HepG2 (cell line): Measurements from ENCODE around the gene AJUBA. TPM values are rescaled to one million over a fixed set of nuclear protein-coding genes. Genes with fewer than 3 reads are reported as not detected.

Experiments used
- GTF3A ChIP-seq: sonication (generic); formaldehyde crosslinking; conservative IDR thresholded peaks from 2 replicates; pipeline ENCODE4 v1.4.0; 2020; ENCODE audit warnings: mild to moderate bottlenecking, missing genetic modification reagents
- NFATC3 ChIP-seq: sonication (generic); formaldehyde crosslinking; IDR thresholded peaks from 2 replicates; pipeline ENCODE4 v1.5.1; 2020; ENCODE audit warnings: mild to moderate bottlenecking, missing genetic modification reagents
- ZNF101 ChIP-seq: sonication (generic); formaldehyde crosslinking; IDR thresholded peaks from 2 replicates; pipeline ENCODE4 v1.4.0; 2020; ENCODE audit warnings: mild to moderate bottlenecking, low read depth, missing genetic modification reagents, borderline replicate concordance
- ZNF205 ChIP-seq: IDR thresholded peaks from 2 replicates; pipeline ENCODE4 v1.6.1; 2018; ENCODE audit warnings: missing biosample characterization, missing genetic modification reagents
- ZNF253 ChIP-seq: sonication (generic); formaldehyde crosslinking; IDR thresholded peaks from 2 replicates; pipeline ENCODE4 v1.8.0; 2022; ENCODE audit warnings: mild to moderate bottlenecking, missing genetic modification reagents, borderline replicate concordance
- ZNF333 ChIP-seq: sonication (generic); formaldehyde crosslinking; IDR thresholded peaks from 2 replicates; pipeline ENCODE4 v1.4.0; 2020; ENCODE audit warnings: mild to moderate bottlenecking, missing genetic modification reagents, borderline replicate concordance
- ZNF354B ChIP-seq: sonication (generic); formaldehyde crosslinking; IDR thresholded peaks from 2 replicates; pipeline ENCODE4 v1.8.0; 2022; ENCODE audit warnings: mild to moderate bottlenecking, missing genetic modification reagents
- ZNF670 ChIP-seq: sonication (generic); formaldehyde crosslinking; IDR thresholded peaks from 2 replicates; pipeline ENCODE4 v1.8.0; 2022; ENCODE audit warnings: mild to moderate bottlenecking, missing genetic modification reagents, borderline replicate concordance
- polyA plus RNA-seq, 8 experiments: library from polyadenylated mRNA; depleted of rRNA in 3 of 8; stranded (reverse) in 7 of 8; unstranded in 1 of 8; fragments of >200 nt; fragmentation: Illumina TruSeq in 4 of 8; extraction: Trizol in 4 of 8; gene quantifications; 2 replicates each; pipeline versions ENCODE4 v1.2.1 to v1.2.3, GENCODE V29; 2011 to 2016; ENCODE audit warnings: low read depth in 4 of 8, missing spikeins in 1 of 8, mixed read lengths in 1 of 8; ENCODE audit not compliant: insufficient read depth in 1 of 8
- total RNA-seq, 5 experiments: library from RNA; depleted of rRNA; stranded (reverse); fragments of >200 nt; fragmentation: Illumina TruSeq; extraction: Trizol; gene quantifications; 2 replicates each; pipeline ENCODE4 v1.2.3, GENCODE V29; 2016; ENCODE audit warnings: low read depth in 1 of 5
- TF ChIP-seq, protein P1 (sequence below), 2 experiments: IDR thresholded peaks; 2 replicates each; pipeline ENCODE4 v1.6.1; 2011 to 2012; ENCODE audit warnings: low read length in 2 of 2, borderline replicate concordance in 1 of 2, low read depth in 1 of 2, mild to moderate bottlenecking in 1 of 2, moderate library complexity in 1 of 2
- TF ChIP-seq, protein P2 (sequence below): sonication (generic); formaldehyde crosslinking; IDR thresholded peaks from 2 replicates; pipeline ENCODE4 v1.9.0; 2021; ENCODE audit warnings: missing genetic modification reagents, mild to moderate bottlenecking, borderline replicate concordance
- TF ChIP-seq, protein P3 (sequence below): sonication (generic); formaldehyde crosslinking; conservative IDR thresholded peaks from 2 replicates; pipeline ENCODE4 v1.8.1; 2023; ENCODE audit warnings: missing genetic modification reagents
- TF ChIP-seq, protein P4 (sequence below): sonication (generic); formaldehyde crosslinking; IDR thresholded peaks from 2 replicates; pipeline ENCODE4; 2020; ENCODE audit warnings: missing genetic modification reagents, mild to moderate bottlenecking, borderline replicate concordance
- TF ChIP-seq, protein P5 (sequence below): sonication (generic); formaldehyde crosslinking; IDR thresholded peaks from 2 replicates; pipeline ENCODE4 v1.4.0; 2020; ENCODE audit warnings: mild to moderate bottlenecking, missing genetic modification reagents

The AJUBA gene
- total and polyA plus RNA-seq, 2 of the 13 experiments (the other 11 are each of a cell fraction or from before 2014, with no cell fraction given): 157 to 241 TPM

DNA sequence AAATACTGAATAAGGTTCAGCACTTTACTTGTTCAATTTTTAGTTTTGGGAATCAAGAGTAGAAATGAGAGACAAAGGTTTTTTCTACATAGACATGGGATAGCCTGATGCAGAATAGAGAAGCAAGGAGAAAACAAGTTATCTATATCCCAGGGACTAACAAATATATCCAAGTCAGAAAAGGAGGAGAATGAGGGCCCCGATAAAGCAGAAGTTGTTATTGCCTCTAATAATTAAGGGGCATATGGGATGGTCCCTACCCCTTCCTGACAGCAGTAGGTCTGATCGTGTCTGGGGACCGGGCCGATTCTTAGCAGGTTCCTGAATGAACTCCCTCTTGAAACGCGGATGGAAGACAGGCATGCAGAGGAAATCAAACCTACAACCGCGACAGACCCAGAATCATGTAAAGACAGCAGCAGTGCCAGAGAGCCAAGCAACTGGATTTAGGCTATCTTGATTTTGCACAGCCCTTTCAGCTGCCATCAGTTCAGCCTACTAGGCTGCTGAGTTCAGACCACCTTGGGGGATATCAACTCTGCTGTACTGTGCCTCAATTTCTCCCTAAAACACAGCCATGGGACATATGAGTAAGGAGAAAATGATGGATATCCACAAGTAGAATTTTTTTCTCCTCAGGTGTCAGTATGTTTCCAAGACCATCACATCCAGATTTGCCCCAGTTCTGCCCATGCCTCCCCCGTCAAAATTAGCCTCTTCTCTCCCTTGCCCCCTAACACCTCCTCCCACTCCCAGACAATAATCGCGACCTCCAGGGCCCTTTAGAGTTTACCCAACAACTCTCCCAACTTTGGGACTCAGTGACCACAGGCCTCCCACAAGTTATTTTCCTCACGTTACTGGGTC is 53.9 kb downstream of the AJUBA start (continued):
- TF ChIP-seq, protein P1, sequence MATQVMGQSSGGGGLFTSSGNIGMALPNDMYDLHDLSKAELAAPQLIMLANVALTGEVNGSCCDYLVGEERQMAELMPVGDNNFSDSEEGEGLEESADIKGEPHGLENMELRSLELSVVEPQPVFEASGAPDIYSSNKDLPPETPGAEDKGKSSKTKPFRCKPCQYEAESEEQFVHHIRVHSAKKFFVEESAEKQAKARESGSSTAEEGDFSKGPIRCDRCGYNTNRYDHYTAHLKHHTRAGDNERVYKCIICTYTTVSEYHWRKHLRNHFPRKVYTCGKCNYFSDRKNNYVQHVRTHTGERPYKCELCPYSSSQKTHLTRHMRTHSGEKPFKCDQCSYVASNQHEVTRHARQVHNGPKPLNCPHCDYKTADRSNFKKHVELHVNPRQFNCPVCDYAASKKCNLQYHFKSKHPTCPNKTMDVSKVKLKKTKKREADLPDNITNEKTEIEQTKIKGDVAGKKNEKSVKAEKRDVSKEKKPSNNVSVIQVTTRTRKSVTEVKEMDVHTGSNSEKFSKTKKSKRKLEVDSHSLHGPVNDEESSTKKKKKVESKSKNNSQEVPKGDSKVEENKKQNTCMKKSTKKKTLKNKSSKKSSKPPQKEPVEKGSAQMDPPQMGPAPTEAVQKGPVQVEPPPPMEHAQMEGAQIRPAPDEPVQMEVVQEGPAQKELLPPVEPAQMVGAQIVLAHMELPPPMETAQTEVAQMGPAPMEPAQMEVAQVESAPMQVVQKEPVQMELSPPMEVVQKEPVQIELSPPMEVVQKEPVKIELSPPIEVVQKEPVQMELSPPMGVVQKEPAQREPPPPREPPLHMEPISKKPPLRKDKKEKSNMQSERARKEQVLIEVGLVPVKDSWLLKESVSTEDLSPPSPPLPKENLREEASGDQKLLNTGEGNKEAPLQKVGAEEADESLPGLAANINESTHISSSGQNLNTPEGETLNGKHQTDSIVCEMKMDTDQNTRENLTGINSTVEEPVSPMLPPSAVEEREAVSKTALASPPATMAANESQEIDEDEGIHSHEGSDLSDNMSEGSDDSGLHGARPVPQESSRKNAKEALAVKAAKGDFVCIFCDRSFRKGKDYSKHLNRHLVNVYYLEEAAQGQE (IDR thresholded peaks at IDR 0.05; ENCODE audit: borderline replicate concordance in 1 of 2, low read depth in 1 of 2, low read length in 2 of 2): no peak
- TF ChIP-seq ZNF101 (peak; percentile 72; the same call in 1 of the 2 replicates), ZNF205 (CRISPR knock-in tag) (no peak), ZNF354B (CRISPR knock-in tag) (peak; percentile 73; the same call in 1 of the 2 replicates), ZNF253 (CRISPR knock-in tag) (0 out of 2 replicates have a peak, but pooled peaks have one; percentile 82), GTF3A (CRISPR knock-in tag) (peak; percentile 31; the same call in 1 of the 2 replicates), ZNF670 (0 out of 2 replicates have a peak, but pooled peaks have one; percentile 64), NFATC3 (CRISPR knock-in tag) (no peak), ZNF333 (no peak)
- TF ChIP-seq, protein P2, sequence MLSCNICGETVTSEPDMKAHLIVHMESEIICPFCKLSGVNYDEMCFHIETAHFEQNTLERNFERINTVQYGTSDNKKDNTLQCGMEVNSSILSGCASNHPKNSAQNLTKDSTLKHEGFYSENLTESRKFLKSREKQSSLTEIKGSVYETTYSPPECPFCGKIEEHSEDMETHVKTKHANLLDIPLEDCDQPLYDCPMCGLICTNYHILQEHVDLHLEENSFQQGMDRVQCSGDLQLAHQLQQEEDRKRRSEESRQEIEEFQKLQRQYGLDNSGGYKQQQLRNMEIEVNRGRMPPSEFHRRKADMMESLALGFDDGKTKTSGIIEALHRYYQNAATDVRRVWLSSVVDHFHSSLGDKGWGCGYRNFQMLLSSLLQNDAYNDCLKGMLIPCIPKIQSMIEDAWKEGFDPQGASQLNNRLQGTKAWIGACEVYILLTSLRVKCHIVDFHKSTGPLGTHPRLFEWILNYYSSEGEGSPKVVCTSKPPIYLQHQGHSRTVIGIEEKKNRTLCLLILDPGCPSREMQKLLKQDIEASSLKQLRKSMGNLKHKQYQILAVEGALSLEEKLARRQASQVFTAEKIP: 0 out of 2 replicates have a peak, but pooled peaks have one; percentile 49
- TF ChIP-seq, protein P3, sequence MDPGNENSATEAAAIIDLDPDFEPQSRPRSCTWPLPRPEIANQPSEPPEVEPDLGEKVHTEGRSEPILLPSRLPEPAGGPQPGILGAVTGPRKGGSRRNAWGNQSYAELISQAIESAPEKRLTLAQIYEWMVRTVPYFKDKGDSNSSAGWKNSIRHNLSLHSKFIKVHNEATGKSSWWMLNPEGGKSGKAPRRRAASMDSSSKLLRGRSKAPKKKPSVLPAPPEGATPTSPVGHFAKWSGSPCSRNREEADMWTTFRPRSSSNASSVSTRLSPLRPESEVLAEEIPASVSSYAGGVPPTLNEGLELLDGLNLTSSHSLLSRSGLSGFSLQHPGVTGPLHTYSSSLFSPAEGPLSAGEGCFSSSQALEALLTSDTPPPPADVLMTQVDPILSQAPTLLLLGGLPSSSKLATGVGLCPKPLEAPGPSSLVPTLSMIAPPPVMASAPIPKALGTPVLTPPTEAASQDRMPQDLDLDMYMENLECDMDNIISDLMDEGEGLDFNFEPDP (CRISPR knock-in tag): 0 out of 2 replicates have a peak, but pooled peaks have one; percentile 60
- TF ChIP-seq, protein P4, sequence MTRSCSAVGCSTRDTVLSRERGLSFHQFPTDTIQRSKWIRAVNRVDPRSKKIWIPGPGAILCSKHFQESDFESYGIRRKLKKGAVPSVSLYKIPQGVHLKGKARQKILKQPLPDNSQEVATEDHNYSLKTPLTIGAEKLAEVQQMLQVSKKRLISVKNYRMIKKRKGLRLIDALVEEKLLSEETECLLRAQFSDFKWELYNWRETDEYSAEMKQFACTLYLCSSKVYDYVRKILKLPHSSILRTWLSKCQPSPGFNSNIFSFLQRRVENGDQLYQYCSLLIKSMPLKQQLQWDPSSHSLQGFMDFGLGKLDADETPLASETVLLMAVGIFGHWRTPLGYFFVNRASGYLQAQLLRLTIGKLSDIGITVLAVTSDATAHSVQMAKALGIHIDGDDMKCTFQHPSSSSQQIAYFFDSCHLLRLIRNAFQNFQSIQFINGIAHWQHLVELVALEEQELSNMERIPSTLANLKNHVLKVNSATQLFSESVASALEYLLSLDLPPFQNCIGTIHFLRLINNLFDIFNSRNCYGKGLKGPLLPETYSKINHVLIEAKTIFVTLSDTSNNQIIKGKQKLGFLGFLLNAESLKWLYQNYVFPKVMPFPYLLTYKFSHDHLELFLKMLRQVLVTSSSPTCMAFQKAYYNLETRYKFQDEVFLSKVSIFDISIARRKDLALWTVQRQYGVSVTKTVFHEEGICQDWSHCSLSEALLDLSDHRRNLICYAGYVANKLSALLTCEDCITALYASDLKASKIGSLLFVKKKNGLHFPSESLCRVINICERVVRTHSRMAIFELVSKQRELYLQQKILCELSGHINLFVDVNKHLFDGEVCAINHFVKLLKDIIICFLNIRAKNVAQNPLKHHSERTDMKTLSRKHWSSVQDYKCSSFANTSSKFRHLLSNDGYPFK (CRISPR knock-in tag): no peak
- TF ChIP-seq, protein P5, sequence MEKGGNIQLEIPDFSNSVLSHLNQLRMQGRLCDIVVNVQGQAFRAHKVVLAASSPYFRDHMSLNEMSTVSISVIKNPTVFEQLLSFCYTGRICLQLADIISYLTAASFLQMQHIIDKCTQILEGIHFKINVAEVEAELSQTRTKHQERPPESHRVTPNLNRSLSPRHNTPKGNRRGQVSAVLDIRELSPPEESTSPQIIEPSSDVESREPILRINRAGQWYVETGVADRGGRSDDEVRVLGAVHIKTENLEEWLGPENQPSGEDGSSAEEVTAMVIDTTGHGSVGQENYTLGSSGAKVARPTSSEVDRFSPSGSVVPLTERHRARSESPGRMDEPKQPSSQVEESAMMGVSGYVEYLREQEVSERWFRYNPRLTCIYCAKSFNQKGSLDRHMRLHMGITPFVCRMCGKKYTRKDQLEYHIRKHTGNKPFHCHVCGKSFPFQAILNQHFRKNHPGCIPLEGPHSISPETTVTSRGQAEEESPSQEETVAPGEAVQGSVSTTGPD (CRISPR knock-in tag): 0 out of 2 replicates have a peak, but pooled peaks have one; percentile 26
